SK-N-MC (cell line): Measurements from ENCODE around the gene TASL.

Source experiments
- EZH2 ChIP-seq: fragments of 200-600 bp; sonication (generic); IDR thresholded peaks from one replicate; pipeline ENCODE4 v1.6.1; 2017; ENCODE audit warnings: antibody characterized with exemption
- POLR2AphosphoS5 ChIP-seq: IDR thresholded peaks from 2 replicates; pipeline ENCODE4 v1.6.1; 2012; ENCODE audit warnings: mild to moderate bottlenecking, low read depth, low read length, borderline replicate concordance

DNA sequence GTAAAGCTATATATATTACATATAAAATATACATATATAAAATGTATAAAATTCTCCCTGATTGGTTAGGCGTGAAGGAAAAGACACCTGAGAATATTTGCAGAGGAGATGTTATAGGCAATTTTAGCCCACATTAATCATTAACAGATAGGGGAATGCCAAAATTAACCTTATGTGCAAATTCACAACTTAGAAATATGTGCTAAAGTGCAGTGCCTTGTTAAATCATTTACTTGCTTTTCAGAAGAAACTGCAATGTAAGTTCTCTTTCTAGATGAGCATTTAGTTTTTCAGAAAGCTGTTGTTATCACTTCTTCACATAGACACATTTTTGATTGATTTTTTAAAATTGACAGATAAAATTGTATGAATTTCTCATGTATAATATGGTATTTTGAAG, 5.6 kb downstream of the TASL start:
- TF ChIP-seq EZH2 (no peak), POLR2AphosphoS5 (no peak)
